DND-41 (cell line): ENCODE data around the gene FLVCR1.
A peak's percentile ranks its signal among the peaks of the same experiment; 100 is the strongest.

Source experiments
- ATAC-seq: fragments of 200-7000 bp; cut with Tn5 transposase; 3 replicates; pipeline ENCODE4 v1.9.1; 2021; ENCODE audit warnings: low read depth; ENCODE audit not compliant: insufficient read depth
- DNase-seq: peaks from one replicate; pipeline ENCODE4 v3.0.0-alpha.2; 2020
- H2AFZ ChIP-seq: 2 replicates; pipeline ENCODE4 v1.6.0; 2012; ENCODE audit warnings: low read depth, low read length
- H3K27ac ChIP-seq: 2 replicates; pipeline ENCODE4 v1.5.1; 2012; ENCODE audit warnings: low read length, inconsistent platforms
- H3K27me3 ChIP-seq: fragments of 200-600 bp; sonication (generic); 2 replicates; pipeline ENCODE4 v1.6.0; 2012; ENCODE audit warnings: low read length, mild to moderate bottlenecking, inconsistent platforms; ENCODE audit not compliant: insufficient read depth, poor library complexity
- H3K36me3 ChIP-seq: 2 replicates; pipeline ENCODE4 v1.5.1; 2012; ENCODE audit warnings: low read length, inconsistent platforms; ENCODE audit not compliant: insufficient read depth
- H3K4me1 ChIP-seq: 2 replicates; pipeline ENCODE4 v1.5.1; 2012; ENCODE audit warnings: mild to moderate bottlenecking, low read length; ENCODE audit not compliant: insufficient read depth
- H3K4me2 ChIP-seq: 2 replicates; pipeline ENCODE4 v1.6.0; 2012; ENCODE audit warnings: mild to moderate bottlenecking, moderate library complexity, low read length, inconsistent platforms; ENCODE audit not compliant: insufficient read depth
- H3K4me3 ChIP-seq, 2 experiments: fragments of 200-600 bp in 1 of 2; shearing (Covaris generic) in 1 of 2; 2 replicates each; pipeline ENCODE4 v1.5.1; 2012 to 2016; ENCODE audit warnings: inconsistent platforms in 2 of 2, low read length in 2 of 2, mild to moderate bottlenecking in 2 of 2, low read depth in 1 of 2, moderate library complexity in 1 of 2
- H3K79me2 ChIP-seq: 2 replicates; pipeline ENCODE4 v1.6.0; 2012; ENCODE audit warnings: low read length, inconsistent platforms; ENCODE audit not compliant: insufficient read depth
- H3K9ac ChIP-seq: 2 replicates; pipeline ENCODE4 v1.6.0; 2012; ENCODE audit warnings: low read depth, mild to moderate bottlenecking, inconsistent platforms, low read length, moderate library complexity
- H3K9me3 ChIP-seq: 2 replicates; pipeline ENCODE4 v1.5.1; 2012; ENCODE audit warnings: low read length, moderate library complexity, mild to moderate bottlenecking, inconsistent platforms; ENCODE audit not compliant: insufficient read depth, severe bottlenecking
- H4K20me1 ChIP-seq: 2 replicates; pipeline ENCODE4 v1.6.0; 2012; ENCODE audit warnings: low read length; ENCODE audit not compliant: insufficient read depth
- EZH2 ChIP-seq: IDR thresholded peaks from 3 replicates; pipeline ENCODE4 v1.6.1; 2012; ENCODE audit warnings: borderline replicate concordance, low read depth, mild to moderate bottlenecking, moderate library complexity, low read length, inconsistent platforms; ENCODE audit not compliant: severe bottlenecking
- TF ChIP-seq, protein P1 (sequence below): IDR thresholded peaks from 2 replicates; pipeline ENCODE4 v1.5.1; 2012; ENCODE audit warnings: borderline replicate concordance, low read length, moderate library complexity, mild to moderate bottlenecking; ENCODE audit not compliant: poor library complexity, severe bottlenecking; ENCODE audit errors: extremely low read depth

The FLVCR1 gene

DNA sequence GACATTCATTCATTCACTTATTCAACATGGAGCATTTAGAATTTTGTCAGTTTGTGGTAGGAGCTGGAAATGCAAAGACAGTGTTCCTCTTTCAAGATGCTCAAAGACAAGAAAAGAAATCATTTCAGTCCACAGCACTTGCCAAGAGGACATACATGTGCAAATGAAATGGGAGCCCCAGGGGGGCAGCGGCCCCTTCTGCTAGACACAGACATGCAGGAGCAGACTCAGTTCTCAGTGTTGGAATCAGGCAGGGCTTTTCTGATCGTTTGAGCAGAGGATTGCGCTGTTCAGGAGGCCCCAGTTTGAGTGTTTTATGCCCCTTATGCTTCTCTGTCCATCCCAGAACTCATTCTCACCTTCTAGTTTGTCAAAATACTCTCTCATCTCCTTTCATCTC is 56.7 kb downstream of the FLVCR1 start:
- no peak for ATAC-seq
- no peaks in the 10 kb centered on the region for H3K36me3 ChIP-seq
- no peak overlapping the region for H3K4me3 ChIP-seq
- H3K9ac ChIP-seq = no peak overlapping the region
- H3K27me3 ChIP-seq = peaks cover 3% of the 10 kb centered on the region
- no peak overlapping the region for H3K27ac ChIP-seq
- no peaks in the 10 kb centered on the region for H3K9me3 ChIP-seq
- 0 out of 2 replicates have a peak, but pooled peaks cover 3% of the 10 kb centered on the region for H4K20me1 ChIP-seq
- no peaks in the 10 kb centered on the region for H3K4me1 ChIP-seq
- TF ChIP-seq, protein P1, sequence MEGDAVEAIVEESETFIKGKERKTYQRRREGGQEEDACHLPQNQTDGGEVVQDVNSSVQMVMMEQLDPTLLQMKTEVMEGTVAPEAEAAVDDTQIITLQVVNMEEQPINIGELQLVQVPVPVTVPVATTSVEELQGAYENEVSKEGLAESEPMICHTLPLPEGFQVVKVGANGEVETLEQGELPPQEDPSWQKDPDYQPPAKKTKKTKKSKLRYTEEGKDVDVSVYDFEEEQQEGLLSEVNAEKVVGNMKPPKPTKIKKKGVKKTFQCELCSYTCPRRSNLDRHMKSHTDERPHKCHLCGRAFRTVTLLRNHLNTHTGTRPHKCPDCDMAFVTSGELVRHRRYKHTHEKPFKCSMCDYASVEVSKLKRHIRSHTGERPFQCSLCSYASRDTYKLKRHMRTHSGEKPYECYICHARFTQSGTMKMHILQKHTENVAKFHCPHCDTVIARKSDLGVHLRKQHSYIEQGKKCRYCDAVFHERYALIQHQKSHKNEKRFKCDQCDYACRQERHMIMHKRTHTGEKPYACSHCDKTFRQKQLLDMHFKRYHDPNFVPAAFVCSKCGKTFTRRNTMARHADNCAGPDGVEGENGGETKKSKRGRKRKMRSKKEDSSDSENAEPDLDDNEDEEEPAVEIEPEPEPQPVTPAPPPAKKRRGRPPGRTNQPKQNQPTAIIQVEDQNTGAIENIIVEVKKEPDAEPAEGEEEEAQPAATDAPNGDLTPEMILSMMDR = no peak
- TF ChIP-seq EZH2 = no peak
- H3K4me2 ChIP-seq = no peak overlapping the region
- no peaks in the 10 kb centered on the region for H3K79me2 ChIP-seq
- DNase-seq = no peak
- no peak overlapping the region for H2AFZ ChIP-seq

- Histone ChIP-seq H3K36me3 (no peaks in the 10 kb centered on the region), H4K20me1 (0 out of 2 replicates have a peak, but pooled peaks cover 5% of the 10 kb centered on the region), H3K9me3 (no peaks in the 10 kb centered on the region), H3K4me3 (no peak overlapping the region), H3K4me1 (no peaks in the 10 kb centered on the region), H3K27ac (no peak overlapping the region), H3K27me3 (peaks cover 3% of the 10 kb centered on the region), H3K79me2 (no peaks in the 10 kb centered on the region), H2AFZ (no peak overlapping the region), H3K4me2 (no peak overlapping the region), H3K9ac (no peak overlapping the region)
- ATAC-seq (no peak), DNase-seq (no peak)
- TF ChIP-seq EZH2 = no peak
- TF ChIP-seq, protein P1 = peak; percentile 47
Measured at GRCh38 chr1:212915245-212916091, 57.4 kb downstream of the FLVCR1 start.

DNA sequence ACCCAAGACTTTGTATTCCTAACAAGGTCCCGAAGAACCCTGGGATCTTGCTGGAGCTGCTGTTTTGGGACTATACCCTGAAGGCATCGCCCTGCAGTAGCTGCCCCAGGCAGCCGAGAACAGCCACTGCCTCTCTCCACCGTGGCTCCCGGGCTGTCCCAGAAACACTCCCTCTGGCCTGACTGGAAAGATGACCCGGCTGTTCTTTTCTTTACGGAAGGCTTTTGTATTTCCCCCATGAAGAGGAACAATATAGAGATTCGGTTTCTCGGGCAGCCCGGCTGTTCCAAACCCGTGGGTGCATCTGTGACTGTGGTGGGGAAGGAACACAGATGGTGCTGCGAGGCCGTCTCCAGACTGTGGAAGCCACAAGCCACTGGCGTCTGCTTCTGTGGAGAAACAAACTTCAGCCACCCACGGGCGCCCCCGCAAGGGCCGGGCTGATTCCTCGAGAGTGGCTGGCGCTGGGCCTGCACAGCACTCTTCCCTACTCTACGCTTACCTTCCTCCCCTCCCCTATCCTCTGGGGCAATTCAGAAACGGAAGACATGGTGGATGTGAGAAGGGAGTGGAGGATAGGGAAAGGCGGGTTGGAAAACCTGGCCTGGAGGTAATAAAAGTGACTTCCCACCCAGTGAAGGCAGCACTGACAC is 58.5 kb downstream of the FLVCR1 start:
- Histone ChIP-seq H3K36me3 (no peaks in the 10 kb centered on the region), H3K79me2 (no peaks in the 10 kb centered on the region), H3K9me3 (no peaks in the 10 kb centered on the region), H3K27me3 (peaks cover 11% of the 10 kb centered on the region), H3K9ac (no peak overlapping the region), H2AFZ (no peak overlapping the region), H3K4me3 (no peak overlapping the region), H3K27ac (no peak overlapping the region), H3K4me2 (no peak overlapping the region), H3K4me1 (no peaks in the 10 kb centered on the region), H4K20me1 (0 out of 2 replicates have a peak, but pooled peaks cover 5% of the 10 kb centered on the region)
- peak; percentile 45 for ATAC-seq
- no peak for DNase-seq
- TF ChIP-seq, protein P1 = no peak
- no peak for TF ChIP-seq EZH2
